Measurements from ENCODE around the gene SIK1. TPM values are rescaled to one million over a fixed set of nuclear protein-coding genes. Genes with fewer than 3 reads are reported as not detected.

SIK1 gene
- total and polyA plus RNA-seq, 7 donors = 1.7 to 85.1 (median 17.2) TPM

- ATAC-seq = no peak
- no peaks in the 10 kb centered on the region for H3K4me1 ChIP-seq
- peaks cover 0 to 4% (median 0%) of the 10 kb centered on the region in 3 donors for H3K27me3 ChIP-seq (ENCODE audit: insufficient read depth in 3 of 3, low read length in 2 of 3)
- intact Hi-C loops (cut with DNase I) = no loop called here
- no peak overlapping the region for H3K4me3 ChIP-seq
- 96 to 98% (median 97%) methylated on average over 9 of the region's 9 CpGs for WGBS, 3 donors
- TF ChIP-seq CTCF (IDR thresholded peaks at IDR 0.05) = no peak
- no peak for DNase-seq
- H3K9me3 ChIP-seq = no peaks in the 10 kb centered on the region
- H3K36me3 ChIP-seq (ENCODE audit: insufficient read depth in 1 of 2, low read depth in 1 of 2) = no peaks in the 10 kb centered on the region
- no peak overlapping the region for H3K27ac ChIP-seq
Observed at GRCh38 chr21:43371786-43372185, 55.1 kb downstream of the SIK1 start.

GRCh38 chr21:43370888-43371570, 55.9 kb downstream of the SIK1 start:
- H3K36me3 ChIP-seq (ENCODE audit: insufficient read depth in 1 of 2, low read depth in 1 of 2) = no peaks in the 10 kb centered on the region
- no peak for ATAC-seq
- intact Hi-C loops (cut with DNase I) = no loop called here
- no peak for TF ChIP-seq CTCF (IDR thresholded peaks at IDR 0.05)
- peaks cover 0 to 7% (median 0%) of the 10 kb centered on the region in 3 donors for H3K27me3 ChIP-seq (ENCODE audit: insufficient read depth in 3 of 3, low read length in 2 of 3)
- H3K9me3 ChIP-seq = no peaks in the 10 kb centered on the region
- H3K27ac ChIP-seq = no peak overlapping the region
- H3K4me3 ChIP-seq = no peak overlapping the region
- no peak for DNase-seq
- WGBS, 3 donors = 82 to 87% (median 87%) methylated on average over 2 of the region's 2 CpGs
- no peaks in the 10 kb centered on the region for H3K4me1 ChIP-seq

- intact Hi-C loops (cut with DNase I) = no loop called here
- no peaks in the 10 kb centered on the region for H3K9me3 ChIP-seq
- peaks cover 0 to 7% (median 0%) of the 10 kb centered on the region in 3 donors for H3K27me3 ChIP-seq (ENCODE audit: insufficient read depth in 3 of 3, low read length in 2 of 3)
- no peak overlapping the region for H3K27ac ChIP-seq
- no peaks in the 10 kb centered on the region for H3K36me3 ChIP-seq (ENCODE audit: insufficient read depth in 1 of 2, low read depth in 1 of 2)
- no peaks in the 10 kb centered on the region for H3K4me1 ChIP-seq
- DNase-seq = no peak
- no peak overlapping the region for H3K4me3 ChIP-seq
- TF ChIP-seq CTCF (IDR thresholded peaks at IDR 0.05) = no peak
- ATAC-seq = no peak
- 89 to 91% (median 89%) methylated on average over 20 of the region's 20 CpGs for WGBS, 3 donors
Observed at GRCh38 chr21:43370091-43370658, 56.8 kb downstream of the SIK1 start.

GRCh38 chr21:43369596-43370090, 57.3 kb downstream of the SIK1 start:
- ATAC-seq = no peak
- no peaks in the 10 kb centered on the region for H3K36me3 ChIP-seq (ENCODE audit: insufficient read depth in 1 of 2, low read depth in 1 of 2)
- peaks cover 0 to 7% (median 0%) of the 10 kb centered on the region in 3 donors for H3K27me3 ChIP-seq (ENCODE audit: insufficient read depth in 3 of 3, low read length in 2 of 3)
- no peak for DNase-seq
- TF ChIP-seq CTCF (IDR thresholded peaks at IDR 0.05) = no peak
- H3K27ac ChIP-seq = no peak overlapping the region
- 53 to 70% (median 61%) methylated on average over 16 to 18 of the region's 18 CpGs for WGBS, 3 donors
- H3K4me3 ChIP-seq = no peak overlapping the region
- no peaks in the 10 kb centered on the region for H3K4me1 ChIP-seq
- no peaks in the 10 kb centered on the region for H3K9me3 ChIP-seq
- intact Hi-C loops (cut with DNase I) = no loop called here
